Common myeloid progenitor, CD34-positive (primary cell): ENCODE data around the gene NAPB.

ENCODE experiments used
- CTCF ChIA-PET: fragments of 350-600 bp; sonication (Branson Sonifier 250); formaldehyde crosslinking; loops from one replicate; lab custom pipeline; 2021; ENCODE audit warnings: antibody characterized with exemption; lab: Charles Lee
- POLR2A ChIA-PET: fragments of 350-600 bp; sonication (Branson Sonifier 250); formaldehyde crosslinking; loops from one replicate; lab custom pipeline; 2021; ENCODE audit warnings: antibody characterized with exemption; lab: Charles Lee
- DNase-seq, 3 donors: peaks; one replicate each; pipeline versions ENCODE4 v3.0.0 to v3.0.0-alpha.2; 2013
- H3K27ac ChIP-seq, 2 experiments: 1 replicate in 1 of 2; 2 replicates in 1 of 2; pipeline ENCODE4 v1.7.0; 2013; ENCODE audit warnings: inconsistent platforms in 2 of 2, low read length in 2 of 2, mild to moderate bottlenecking in 2 of 2, low read depth in 1 of 2, moderate library complexity in 1 of 2; ENCODE audit not compliant: severe bottlenecking in 2 of 2, insufficient read depth in 1 of 2, poor library complexity in 1 of 2
- H3K27me3 ChIP-seq, 5 experiments: replicated peaks in 2 of 5; 1 replicate in 3 of 5; 2 replicates in 2 of 5; pipeline versions ENCODE4 v1.6.1 to v1.7.0; 2013; ENCODE audit warnings: low read length in 4 of 5, mild to moderate bottlenecking in 2 of 5, moderate library complexity in 2 of 5, inconsistent platforms in 1 of 5; ENCODE audit not compliant: insufficient read depth in 5 of 5, control insufficient read depth in 4 of 5
- H3K36me3 ChIP-seq, 4 experiments: 1 replicate in 2 of 4; 2 replicates in 2 of 4; pipeline versions ENCODE4 v1.6.1 to v1.7.0; 2013; ENCODE audit warnings: low read length in 3 of 4, control low read depth in 1 of 4, mild to moderate bottlenecking in 1 of 4; ENCODE audit not compliant: control insufficient read depth in 4 of 4, insufficient read depth in 4 of 4
- H3K4me1 ChIP-seq, 4 experiments: 1 replicate in 3 of 4; 2 replicates in 1 of 4; pipeline versions ENCODE4 v1.6.1 to v1.7.1; 2013; ENCODE audit warnings: low read length in 3 of 4, mild to moderate bottlenecking in 3 of 4, control low read depth in 1 of 4, inconsistent platforms in 1 of 4, moderate library complexity in 1 of 4; ENCODE audit not compliant: control insufficient read depth in 4 of 4, insufficient read depth in 4 of 4; ENCODE audit errors: control extremely low read depth in 1 of 4
- H3K4me3 ChIP-seq, 7 experiments: 1 replicate in 4 of 7; 2 replicates in 3 of 7; pipeline versions ENCODE4 v1.5.1 to v1.7.0; 2013; ENCODE audit warnings: mild to moderate bottlenecking in 7 of 7, low read length in 6 of 7, moderate library complexity in 6 of 7, inconsistent platforms in 2 of 7, low read depth in 2 of 7, control low read depth in 1 of 7; ENCODE audit not compliant: insufficient read depth in 4 of 7, control insufficient read depth in 1 of 7; ENCODE audit errors: extremely low read depth in 1 of 7
- H3K9me3 ChIP-seq, 5 experiments: 1 replicate in 4 of 5; 2 replicates in 1 of 5; pipeline versions ENCODE4 v1.6.1 to v1.7.1; 2013; ENCODE audit warnings: low read length in 4 of 5, mild to moderate bottlenecking in 2 of 5, inconsistent platforms in 1 of 5, low read depth in 1 of 5, moderate library complexity in 1 of 5; ENCODE audit not compliant: control insufficient read depth in 4 of 5, insufficient read depth in 2 of 5; ENCODE audit errors: control extremely low read depth in 1 of 5
- WGBS: methylation state at CpG from one replicate; pipeline ENCODE4 v1.1.5; 2013; ENCODE audit not compliant: insufficient coverage; 5-methylcytosine and 5-hydroxymethylcytosine counted together

NAPB gene

DNA sequence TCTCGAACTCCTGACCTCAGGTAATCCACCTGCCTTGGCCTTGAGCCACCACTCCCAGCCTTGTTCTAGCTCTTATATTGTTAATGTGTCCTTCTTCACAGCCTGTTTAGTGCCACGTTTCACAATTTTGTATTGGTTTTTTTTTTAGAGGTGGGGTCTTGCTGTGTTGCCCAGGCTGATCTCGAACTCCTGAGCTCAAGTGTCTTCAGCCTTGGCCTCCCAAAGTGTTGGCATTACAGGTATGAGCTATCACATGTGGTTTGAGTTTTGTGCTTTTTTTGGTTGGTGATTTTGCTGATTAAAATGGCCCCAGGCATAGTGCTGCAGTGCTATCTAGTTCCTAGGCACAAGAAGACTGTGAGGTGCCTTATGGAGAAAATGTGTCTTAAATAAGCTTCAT, 12.3 kb upstream of the NAPB start:
- no peaks in the 10 kb centered on the region for H3K36me3 ChIP-seq
- no peak for DNase-seq
- H3K27me3 ChIP-seq, result no peaks in the 10 kb centered on the region
- CTCF ChIA-PET, result interaction anchor here (0.6 to 1.5 kb wide), 5 partner anchors 8 to 83 kb away, joined by 3 to 5 read pairs (median 3); partner anchors contain the start of gene NXT1
- H3K9me3 ChIP-seq, result no peaks in the 10 kb centered on the region
- no peak overlapping the region for H3K4me3 ChIP-seq
- H3K4me1 ChIP-seq, result peaks cover 0 to 4% (median 2%) of the 10 kb centered on the region in 4 experiments
- WGBS, result 100% methylated on average over 2 of the region's 3 CpGs
- no peak overlapping the region for H3K27ac ChIP-seq
- POLR2A ChIA-PET, result no interaction called here

DNA sequence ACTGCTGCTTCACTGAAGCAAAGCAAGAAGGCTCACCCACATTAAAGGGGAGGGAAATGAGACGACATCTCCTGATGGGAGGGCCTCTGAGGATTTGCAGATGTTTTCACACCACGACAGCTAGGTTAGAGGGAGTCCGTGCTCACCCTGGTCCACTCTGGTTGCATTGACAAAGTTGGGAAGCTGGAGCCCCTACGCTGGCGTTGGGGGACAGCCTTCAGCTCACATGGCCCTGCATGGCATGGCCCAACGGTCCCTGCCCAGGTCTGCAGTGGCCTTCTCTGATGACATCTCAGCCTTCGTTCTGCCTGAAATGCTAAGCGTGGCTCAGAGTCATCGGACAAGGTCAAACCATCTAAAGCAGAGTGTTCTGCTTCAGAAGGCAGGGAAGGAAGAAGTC, 3.8 kb upstream of the NAPB start:
- CTCF ChIA-PET, result interaction anchor here (1.0 to 1.3 kb wide), 3 partner anchors 15 to 75 kb away, joined by 3 to 4 read pairs (median 3); partner anchors contain the start of gene NXT1
- WGBS, result 97% methylated on average over 9 of the region's 9 CpGs
- Histone ChIP-seq H3K27ac (no peak overlapping the region), H3K4me3 (no peak overlapping the region), H3K9me3 (no peaks in the 10 kb centered on the region), H3K4me1 (peaks cover 0 to 11% (median 7%) of the 10 kb centered on the region in 4 experiments), H3K27me3 (no peaks in the 10 kb centered on the region), H3K36me3 (no peaks in the 10 kb centered on the region)
- no peak for DNase-seq
- POLR2A ChIA-PET, result no interaction called here

DNA sequence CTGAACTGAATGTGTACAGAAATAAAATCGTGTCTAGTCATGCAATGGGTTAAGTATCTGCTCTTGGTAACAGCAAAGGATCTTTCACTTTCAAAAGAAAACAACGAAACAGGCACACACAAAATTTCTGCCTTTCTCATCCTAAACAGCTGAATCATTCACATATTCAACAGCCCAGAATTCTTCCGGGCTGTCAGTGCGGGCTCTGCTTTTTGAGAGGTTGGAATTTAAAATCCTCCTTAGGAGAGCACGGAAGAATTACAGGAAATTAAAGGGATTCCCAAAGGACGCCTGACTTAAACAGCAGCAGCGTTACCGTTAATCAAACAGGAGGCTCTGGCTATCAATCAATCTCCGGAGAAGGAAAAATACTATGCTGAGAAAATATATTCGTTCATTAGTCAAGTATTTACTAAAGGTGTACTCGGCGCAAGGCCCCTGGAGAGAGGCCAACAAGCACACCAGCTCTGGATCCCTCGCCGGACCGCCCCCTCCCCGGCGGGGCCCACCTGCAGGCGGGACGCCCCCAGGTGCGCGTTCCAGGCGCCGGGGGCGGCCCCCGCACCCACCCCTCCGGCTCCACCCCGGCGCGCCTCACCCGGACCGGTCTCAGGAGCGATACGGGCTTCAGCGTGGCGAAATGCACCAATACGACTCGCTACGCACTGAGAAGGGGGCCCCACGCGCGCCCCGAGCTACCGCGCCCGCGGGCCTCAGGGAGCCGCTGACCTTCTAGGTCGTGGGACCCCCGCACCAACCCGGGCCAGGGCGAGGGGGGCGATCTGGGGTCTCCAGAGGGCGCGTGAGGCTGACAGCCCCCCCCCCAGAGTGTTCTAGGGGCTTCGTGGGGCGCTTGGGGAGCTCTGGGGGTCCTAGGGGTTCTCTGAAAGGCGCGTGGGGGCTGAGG, 1.0 kb downstream of the NAPB start:
- H3K9me3 ChIP-seq, result no peaks in the 10 kb centered on the region
- H3K27ac ChIP-seq, result peak overlapping the region; percentile 85 to 91
- peaks cover 0 to 2% (median 0%) of the 10 kb centered on the region in 4 experiments for H3K36me3 ChIP-seq
- ChIA-PET CTCF (interaction anchor here (0.6 to 5.0 kb wide), 11 partner anchors 10 to 70 kb away, joined by 3 to 25 read pairs (median 4); partner anchors contain the start of gene NXT1), POLR2A (interaction anchor here (0.6 to 1.8 kb wide), 6 partner anchors 38 to 70 kb away, joined by 3 to 6 read pairs (median 3); partner anchors contain the start of genes GZF1 and NXT1)
- peak; percentile 51 to 84 (median 77) for DNase-seq
- under 1% methylated on average over 41 of the region's 58 CpGs for WGBS
- peak overlapping the region; percentile 80 to 96 (median 91) for H3K4me3 ChIP-seq
- no peaks in the 10 kb centered on the region for H3K27me3 ChIP-seq
- H3K4me1 ChIP-seq, result peaks cover 11 to 44% (median 21%) of the 10 kb centered on the region in 4 experiments

DNA sequence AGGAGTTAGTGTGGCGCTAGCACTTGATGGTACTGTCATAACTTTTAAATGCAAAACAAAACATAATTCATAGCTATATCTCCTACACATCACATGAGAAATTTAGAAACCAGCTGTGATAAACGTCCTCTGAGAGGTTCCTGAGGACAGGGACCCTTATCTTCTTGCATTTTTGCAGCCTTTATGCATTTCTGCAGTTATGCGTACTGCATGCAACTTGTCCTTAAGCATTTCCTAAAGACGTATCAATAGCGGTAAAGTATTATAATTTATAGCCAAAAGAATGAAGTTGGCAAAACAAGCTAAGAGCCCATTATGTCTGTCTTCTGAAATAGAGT, 1.7 kb downstream of the NAPB start:
- no peaks in the 10 kb centered on the region for H3K9me3 ChIP-seq
- H3K27ac ChIP-seq, result peak overlapping the region; percentile 85 to 91
- H3K36me3 ChIP-seq, result peaks cover 0 to 2% (median 0%) of the 10 kb centered on the region in 4 experiments
- H3K4me3 ChIP-seq, result peak overlapping the region in 6 of 7 experiments; percentile 80 to 96 (median 92)
- peaks cover 11 to 44% (median 21%) of the 10 kb centered on the region in 4 experiments for H3K4me1 ChIP-seq
- WGBS, result no CpG with 5 or more reads among the region's 5 CpGs
- ChIA-PET CTCF (interaction anchor here (1.0 to 5.0 kb wide), 7 partner anchors 9 to 69 kb away, joined by 3 to 25 read pairs (median 4); partner anchors contain the start of gene NXT1), POLR2A (interaction anchor here (0.7 to 1.0 kb wide), 4 partner anchors 38 to 58 kb away, joined by 3 to 6 read pairs (median 3); partner anchors contain the start of gene GZF1)
- no peak for DNase-seq
- no peaks in the 10 kb centered on the region for H3K27me3 ChIP-seq

DNA sequence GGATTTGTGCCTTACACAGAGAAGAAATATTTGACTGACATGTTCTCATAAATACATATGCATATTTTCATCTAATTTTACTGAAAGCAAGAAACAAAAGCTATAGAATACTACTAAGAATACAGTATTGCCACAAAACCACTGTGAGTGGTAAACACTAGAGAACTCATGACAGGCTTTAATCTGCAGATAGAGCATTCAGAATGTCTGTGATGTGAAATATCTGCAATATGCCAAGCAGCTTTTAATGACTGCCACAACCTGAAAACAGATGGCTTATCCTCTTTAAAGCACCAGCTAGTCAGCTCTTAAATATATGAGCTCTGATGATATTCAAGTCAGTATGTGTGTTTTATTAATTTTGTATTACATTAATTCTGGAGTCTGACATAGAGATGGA, 3.4 kb downstream of the NAPB start:
- Histone ChIP-seq H3K9me3 (no peaks in the 10 kb centered on the region), H3K4me1 (peaks cover 11 to 41% (median 19%) of the 10 kb centered on the region in 4 experiments), H3K36me3 (peaks cover 0 to 2% (median 0%) of the 10 kb centered on the region in 4 experiments), H3K27ac (peak overlapping the region; percentile 12 to 65), H3K4me3 (peak overlapping the region in 1 of 7 experiments; percentile 20), H3K27me3 (no peaks in the 10 kb centered on the region)
- ChIA-PET POLR2A (no interaction called here), CTCF (interaction anchor here (1.0 to 2.4 kb wide), 5 partner anchors 9 to 37 kb away, joined by 3 to 8 read pairs (median 4); no protein-coding TSS in a partner anchor)
- peak in 2 of 3 donors; percentile 22 to 43 for DNase-seq

DNA sequence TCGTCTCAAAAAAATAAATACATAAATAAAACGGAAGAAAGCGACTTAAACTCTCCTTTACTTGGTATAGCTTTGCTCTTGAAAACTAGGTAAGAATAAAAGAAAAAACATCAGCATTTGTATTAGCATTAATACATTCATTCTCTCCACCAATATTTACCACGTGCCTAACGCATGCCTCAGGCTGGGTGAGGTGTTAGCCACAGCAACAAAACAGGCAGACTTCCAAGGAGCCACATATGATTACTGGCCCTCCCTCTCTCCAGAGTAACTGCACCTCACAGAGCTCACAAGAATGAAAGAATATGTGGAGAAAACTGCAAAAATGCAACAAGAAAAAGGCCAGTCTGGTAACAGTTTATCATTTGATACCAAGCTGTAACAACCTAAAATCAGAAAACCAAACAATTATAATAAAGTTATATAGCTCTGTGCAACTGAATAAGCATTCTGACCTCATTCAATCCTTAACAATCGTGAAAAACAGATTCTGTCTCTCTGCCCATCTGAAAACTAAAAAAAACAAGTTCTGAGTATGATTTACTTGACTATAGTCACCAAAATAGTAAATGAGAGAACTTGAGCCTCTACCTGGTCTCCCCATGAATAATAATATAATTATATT, 5.2 kb downstream of the NAPB start:
- peaks cover 5 to 36% (median 17%) of the 10 kb centered on the region in 4 experiments for H3K4me1 ChIP-seq
- H3K27me3 ChIP-seq, result no peaks in the 10 kb centered on the region
- POLR2A ChIA-PET, result no interaction called here
- peaks cover 0 to 2% (median under 1%) of the 10 kb centered on the region in 4 experiments for H3K36me3 ChIP-seq
- H3K27ac ChIP-seq, result peak overlapping the region; percentile 7 to 26
- no peak for DNase-seq
- no peaks in the 10 kb centered on the region for H3K9me3 ChIP-seq
- CTCF ChIA-PET, result interaction anchor here (0.7 to 2.4 kb wide), 6 partner anchors 9 to 51 kb away, joined by 3 to 8 read pairs (median 4); no protein-coding TSS in a partner anchor
- H3K4me3 ChIP-seq, result no peak overlapping the region
- WGBS, result 100% methylated on average over 1 of the region's 6 CpGs
